Measurements from ENCODE around the gene SORBS2. TPM values are rescaled to one million over a fixed set of nuclear protein-coding genes. Genes with fewer than 3 reads are reported as not detected.

The SORBS2 gene
- total RNA-seq, 1 experiment from 2014 or later, result 0.34 TPM

DNA sequence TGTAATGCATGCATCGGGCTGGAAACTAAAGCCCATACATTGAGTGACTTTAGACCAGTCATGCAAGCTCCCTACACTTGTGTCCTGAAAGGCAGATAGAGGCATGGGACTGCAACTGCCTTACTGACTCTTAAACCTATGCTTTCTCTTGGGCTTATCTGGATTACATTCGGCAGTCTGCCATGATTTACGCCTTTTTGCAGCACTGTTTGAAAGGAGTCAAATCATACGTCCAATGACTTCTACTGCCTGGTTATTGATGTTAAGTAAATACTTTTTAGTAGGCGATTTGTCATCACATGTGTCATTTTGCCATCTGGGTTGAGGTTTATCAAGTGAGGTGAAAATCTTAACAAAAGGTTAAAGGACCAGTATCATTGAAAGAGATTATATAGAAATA lies 31.5 kb downstream of the SORBS2 start:
- ChIA-PET POLR2A (no interaction called here), RAD21 (ENCODE audit: low non-redundant PET in 1 of 2, low total read pairs in 2 of 2, uncharacterized antibody in 2 of 2, unreplicated experiment in 2 of 2) (no interaction called here), CTCF (no interaction called here)
- Histone ChIP-seq H3K4me2 (ENCODE audit: low read length) (no peak overlapping the region), H3K9ac (ENCODE audit: low read length) (no peak overlapping the region), H3K27ac (ENCODE audit: low read depth, low read length) (no peak overlapping the region), H3K4me3 (replicated peaks in 1 of 2; ENCODE audit: low read depth in 1 of 2, low read length in 2 of 2) (no peak overlapping the region), H3K4me1 (ENCODE audit: control insufficient read depth in 1 of 2, insufficient read depth in 2 of 2, low read length in 2 of 2) (no peaks in the 10 kb centered on the region), H3K9me2 (ENCODE audit: insufficient read depth) (no peaks in the 10 kb centered on the region), H4K20me1 (ENCODE audit: insufficient read depth) (no peaks in the 10 kb centered on the region), H3K9me3 (ENCODE audit: control insufficient read depth in 1 of 2, insufficient read depth in 1 of 2, low read depth in 1 of 2, low read length in 2 of 2) (no peaks in the 10 kb centered on the region), H3K79me2 (ENCODE audit: insufficient read depth, low read length) (no peaks in the 10 kb centered on the region), H3K27me3 (ENCODE audit: insufficient read depth, low read length) (no peaks in the 10 kb centered on the region; the same call in 1 of the 2 replicates), H2AFZ (ENCODE audit: low read depth, low read length, poor library complexity, severe bottlenecking) (no peak overlapping the region), H3K36me3 (ENCODE audit: control insufficient read depth in 1 of 2, insufficient read depth in 2 of 2, low read length in 2 of 2) (no peaks in the 10 kb centered on the region)
- DNase-seq (ENCODE audit: low read depth, low spot score) (no peak), ATAC-seq (no peak)
- TF ChIP-seq SRF (IDR thresholded peaks at IDR 0.05; ENCODE audit: low read depth) (no peak), ZFX (IDR thresholded peaks at IDR 0.05) (no peak), FOSL1 (IDR thresholded peaks at IDR 0.05; ENCODE audit: low read depth) (no peak), RAD21 (IDR thresholded peaks at IDR 0.05; ENCODE audit: low read depth) (no peak), EGR1 (IDR thresholded peaks at IDR 0.05; ENCODE audit: low read depth) (no peak), SP1 (IDR thresholded peaks at IDR 0.05; ENCODE audit: low read depth) (no peak), POLR2AphosphoS5 (IDR thresholded peaks at IDR 0.05; ENCODE audit: low read depth, low read length) (no peak), SIN3A (IDR thresholded peaks at IDR 0.05; ENCODE audit: low read depth) (no peak), ELF1 (IDR thresholded peaks at IDR 0.05; ENCODE audit: borderline replicate concordance, low read depth) (no peak)
- TF ChIP-seq, protein P1, sequence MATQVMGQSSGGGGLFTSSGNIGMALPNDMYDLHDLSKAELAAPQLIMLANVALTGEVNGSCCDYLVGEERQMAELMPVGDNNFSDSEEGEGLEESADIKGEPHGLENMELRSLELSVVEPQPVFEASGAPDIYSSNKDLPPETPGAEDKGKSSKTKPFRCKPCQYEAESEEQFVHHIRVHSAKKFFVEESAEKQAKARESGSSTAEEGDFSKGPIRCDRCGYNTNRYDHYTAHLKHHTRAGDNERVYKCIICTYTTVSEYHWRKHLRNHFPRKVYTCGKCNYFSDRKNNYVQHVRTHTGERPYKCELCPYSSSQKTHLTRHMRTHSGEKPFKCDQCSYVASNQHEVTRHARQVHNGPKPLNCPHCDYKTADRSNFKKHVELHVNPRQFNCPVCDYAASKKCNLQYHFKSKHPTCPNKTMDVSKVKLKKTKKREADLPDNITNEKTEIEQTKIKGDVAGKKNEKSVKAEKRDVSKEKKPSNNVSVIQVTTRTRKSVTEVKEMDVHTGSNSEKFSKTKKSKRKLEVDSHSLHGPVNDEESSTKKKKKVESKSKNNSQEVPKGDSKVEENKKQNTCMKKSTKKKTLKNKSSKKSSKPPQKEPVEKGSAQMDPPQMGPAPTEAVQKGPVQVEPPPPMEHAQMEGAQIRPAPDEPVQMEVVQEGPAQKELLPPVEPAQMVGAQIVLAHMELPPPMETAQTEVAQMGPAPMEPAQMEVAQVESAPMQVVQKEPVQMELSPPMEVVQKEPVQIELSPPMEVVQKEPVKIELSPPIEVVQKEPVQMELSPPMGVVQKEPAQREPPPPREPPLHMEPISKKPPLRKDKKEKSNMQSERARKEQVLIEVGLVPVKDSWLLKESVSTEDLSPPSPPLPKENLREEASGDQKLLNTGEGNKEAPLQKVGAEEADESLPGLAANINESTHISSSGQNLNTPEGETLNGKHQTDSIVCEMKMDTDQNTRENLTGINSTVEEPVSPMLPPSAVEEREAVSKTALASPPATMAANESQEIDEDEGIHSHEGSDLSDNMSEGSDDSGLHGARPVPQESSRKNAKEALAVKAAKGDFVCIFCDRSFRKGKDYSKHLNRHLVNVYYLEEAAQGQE (IDR thresholded peaks at IDR 0.05; ENCODE audit: low read depth), result no peak
- TF ChIP-seq, protein P2, sequence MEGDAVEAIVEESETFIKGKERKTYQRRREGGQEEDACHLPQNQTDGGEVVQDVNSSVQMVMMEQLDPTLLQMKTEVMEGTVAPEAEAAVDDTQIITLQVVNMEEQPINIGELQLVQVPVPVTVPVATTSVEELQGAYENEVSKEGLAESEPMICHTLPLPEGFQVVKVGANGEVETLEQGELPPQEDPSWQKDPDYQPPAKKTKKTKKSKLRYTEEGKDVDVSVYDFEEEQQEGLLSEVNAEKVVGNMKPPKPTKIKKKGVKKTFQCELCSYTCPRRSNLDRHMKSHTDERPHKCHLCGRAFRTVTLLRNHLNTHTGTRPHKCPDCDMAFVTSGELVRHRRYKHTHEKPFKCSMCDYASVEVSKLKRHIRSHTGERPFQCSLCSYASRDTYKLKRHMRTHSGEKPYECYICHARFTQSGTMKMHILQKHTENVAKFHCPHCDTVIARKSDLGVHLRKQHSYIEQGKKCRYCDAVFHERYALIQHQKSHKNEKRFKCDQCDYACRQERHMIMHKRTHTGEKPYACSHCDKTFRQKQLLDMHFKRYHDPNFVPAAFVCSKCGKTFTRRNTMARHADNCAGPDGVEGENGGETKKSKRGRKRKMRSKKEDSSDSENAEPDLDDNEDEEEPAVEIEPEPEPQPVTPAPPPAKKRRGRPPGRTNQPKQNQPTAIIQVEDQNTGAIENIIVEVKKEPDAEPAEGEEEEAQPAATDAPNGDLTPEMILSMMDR (IDR thresholded peaks at IDR 0.05 in 2 of 3, conservative IDR thresholded peaks at IDR 0.05 in 1 of 3; ENCODE audit: borderline replicate concordance in 1 of 3, insufficient read depth in 1 of 3, low read depth in 2 of 3, low read length in 2 of 3), result no peak
- TF ChIP-seq, protein P3, sequence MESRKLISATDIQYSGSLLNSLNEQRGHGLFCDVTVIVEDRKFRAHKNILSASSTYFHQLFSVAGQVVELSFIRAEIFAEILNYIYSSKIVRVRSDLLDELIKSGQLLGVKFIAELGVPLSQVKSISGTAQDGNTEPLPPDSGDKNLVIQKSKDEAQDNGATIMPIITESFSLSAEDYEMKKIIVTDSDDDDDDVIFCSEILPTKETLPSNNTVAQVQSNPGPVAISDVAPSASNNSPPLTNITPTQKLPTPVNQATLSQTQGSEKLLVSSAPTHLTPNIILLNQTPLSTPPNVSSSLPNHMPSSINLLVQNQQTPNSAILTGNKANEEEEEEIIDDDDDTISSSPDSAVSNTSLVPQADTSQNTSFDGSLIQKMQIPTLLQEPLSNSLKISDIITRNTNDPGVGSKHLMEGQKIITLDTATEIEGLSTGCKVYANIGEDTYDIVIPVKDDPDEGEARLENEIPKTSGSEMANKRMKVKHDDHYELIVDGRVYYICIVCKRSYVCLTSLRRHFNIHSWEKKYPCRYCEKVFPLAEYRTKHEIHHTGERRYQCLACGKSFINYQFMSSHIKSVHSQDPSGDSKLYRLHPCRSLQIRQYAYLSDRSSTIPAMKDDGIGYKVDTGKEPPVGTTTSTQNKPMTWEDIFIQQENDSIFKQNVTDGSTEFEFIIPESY (IDR thresholded peaks at IDR 0.05; ENCODE audit: extremely low read depth, insufficient replicate concordance, low read length), result no peak
- TF ChIP-seq, protein P4, sequence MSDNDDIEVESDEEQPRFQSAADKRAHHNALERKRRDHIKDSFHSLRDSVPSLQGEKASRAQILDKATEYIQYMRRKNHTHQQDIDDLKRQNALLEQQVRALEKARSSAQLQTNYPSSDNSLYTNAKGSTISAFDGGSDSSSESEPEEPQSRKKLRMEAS (IDR thresholded peaks at IDR 0.05), result no peak
- intact Hi-C loops (cut with micrococcal nuclease), result no loop called here
- BruUV-seq (replicated peaks), result no TSS peak
